Neural cell (in vitro differentiated cells): Measurements from ENCODE around the gene PRKCG.

Experiments used
- EP300 ChIP-seq: fragments of 450-650 bp; conservative IDR thresholded peaks from 2 replicates; pipeline ENCODE4 v1.6.1; 2014; ENCODE audit warnings: antibody characterized with exemption, mild to moderate bottlenecking, moderate library complexity; ENCODE audit not compliant: poor library complexity, severe bottlenecking
- EZH2 ChIP-seq: fragments of 200-600, 300-800 bp; shearing (Covaris generic), sonication (generic); IDR thresholded peaks from 2 replicates; pipeline ENCODE4 v1.6.1; 2014; ENCODE audit warnings: antibody characterized with exemption, low read length, borderline replicate concordance, mild to moderate bottlenecking; ENCODE audit not compliant: insufficient read depth, poor library complexity, severe bottlenecking
- MXI1 ChIP-seq: fragments of 450-650 bp; conservative IDR thresholded peaks from 2 replicates; pipeline ENCODE4 v1.6.1; 2014; ENCODE audit warnings: antibody characterized with exemption, mild to moderate bottlenecking; ENCODE audit not compliant: poor library complexity, severe bottlenecking
- POLR2AphosphoS5 ChIP-seq: IDR thresholded peaks from 2 replicates; pipeline ENCODE4 v1.6.1; 2012
- RAD21 ChIP-seq: fragments of 450-650 bp; conservative IDR thresholded peaks from 2 replicates; pipeline ENCODE4 v1.6.1; 2014; ENCODE audit warnings: antibody characterized with exemption, mild to moderate bottlenecking, moderate library complexity
- SMC3 ChIP-seq: fragments of 450-650 bp; conservative IDR thresholded peaks from 2 replicates; pipeline ENCODE4 v1.6.1; 2014; ENCODE audit warnings: antibody characterized with exemption, mild to moderate bottlenecking, moderate library complexity; ENCODE audit not compliant: poor library complexity
- TF ChIP-seq, protein P1 (sequence below): fragments of 450-650 bp; IDR thresholded peaks from 2 replicates; pipeline ENCODE4 v1.5.1; 2014; ENCODE audit warnings: antibody characterized with exemption, mild to moderate bottlenecking, moderate library complexity; ENCODE audit not compliant: poor library complexity, severe bottlenecking
- TF ChIP-seq, protein P2 (sequence below): IDR thresholded peaks from 2 replicates; pipeline ENCODE4 v1.6.1; 2012; ENCODE audit warnings: borderline replicate concordance

DNA sequence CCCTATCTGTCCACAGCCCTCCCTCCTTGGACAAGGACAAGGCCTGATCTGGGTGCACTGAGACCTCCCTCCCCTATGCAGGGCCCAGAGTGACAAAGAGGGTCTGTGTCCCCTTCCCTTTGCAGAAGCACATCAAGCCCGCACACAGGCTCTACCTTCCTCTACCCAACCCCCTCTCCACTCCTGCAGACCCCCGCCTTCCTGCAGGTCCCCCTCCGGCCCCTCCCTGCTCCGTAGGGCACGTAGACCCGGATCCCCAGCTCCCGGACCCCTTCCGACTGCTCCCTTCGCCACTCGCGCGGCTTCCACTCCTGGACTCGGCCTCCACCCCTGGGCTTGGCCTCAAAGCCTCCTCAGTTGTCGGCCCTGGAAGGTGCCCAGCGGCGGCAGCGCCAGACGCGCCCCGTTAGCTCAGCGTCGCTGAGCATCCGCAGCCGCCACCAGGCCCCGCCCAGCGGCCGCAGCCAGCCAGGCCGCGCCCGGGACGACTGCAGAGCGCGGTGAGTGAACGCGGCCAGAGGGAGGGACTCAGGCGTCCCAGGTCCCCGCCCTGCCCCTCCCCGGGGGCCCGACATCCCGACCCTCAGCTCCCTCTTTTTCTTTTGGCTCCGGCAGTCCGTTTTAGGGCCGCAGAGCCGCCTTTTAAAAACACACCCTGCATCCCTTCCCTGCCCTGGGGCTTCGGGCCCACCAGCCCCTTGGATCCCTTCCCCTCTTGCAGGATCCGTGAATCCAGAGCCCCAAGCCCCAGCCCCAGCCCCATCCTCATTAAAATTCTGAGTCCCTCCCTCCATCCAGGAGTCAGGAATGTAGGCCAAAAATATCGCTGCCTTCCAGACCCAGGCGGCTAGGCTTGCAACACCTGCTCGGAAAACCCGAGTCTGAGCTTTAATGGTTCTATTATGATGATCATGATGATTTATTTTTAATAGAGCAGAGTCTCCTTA lies 15.8 kb upstream of the PRKCG start:
- TF ChIP-seq, protein P1, sequence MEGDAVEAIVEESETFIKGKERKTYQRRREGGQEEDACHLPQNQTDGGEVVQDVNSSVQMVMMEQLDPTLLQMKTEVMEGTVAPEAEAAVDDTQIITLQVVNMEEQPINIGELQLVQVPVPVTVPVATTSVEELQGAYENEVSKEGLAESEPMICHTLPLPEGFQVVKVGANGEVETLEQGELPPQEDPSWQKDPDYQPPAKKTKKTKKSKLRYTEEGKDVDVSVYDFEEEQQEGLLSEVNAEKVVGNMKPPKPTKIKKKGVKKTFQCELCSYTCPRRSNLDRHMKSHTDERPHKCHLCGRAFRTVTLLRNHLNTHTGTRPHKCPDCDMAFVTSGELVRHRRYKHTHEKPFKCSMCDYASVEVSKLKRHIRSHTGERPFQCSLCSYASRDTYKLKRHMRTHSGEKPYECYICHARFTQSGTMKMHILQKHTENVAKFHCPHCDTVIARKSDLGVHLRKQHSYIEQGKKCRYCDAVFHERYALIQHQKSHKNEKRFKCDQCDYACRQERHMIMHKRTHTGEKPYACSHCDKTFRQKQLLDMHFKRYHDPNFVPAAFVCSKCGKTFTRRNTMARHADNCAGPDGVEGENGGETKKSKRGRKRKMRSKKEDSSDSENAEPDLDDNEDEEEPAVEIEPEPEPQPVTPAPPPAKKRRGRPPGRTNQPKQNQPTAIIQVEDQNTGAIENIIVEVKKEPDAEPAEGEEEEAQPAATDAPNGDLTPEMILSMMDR, result no peak
- TF ChIP-seq, protein P2, sequence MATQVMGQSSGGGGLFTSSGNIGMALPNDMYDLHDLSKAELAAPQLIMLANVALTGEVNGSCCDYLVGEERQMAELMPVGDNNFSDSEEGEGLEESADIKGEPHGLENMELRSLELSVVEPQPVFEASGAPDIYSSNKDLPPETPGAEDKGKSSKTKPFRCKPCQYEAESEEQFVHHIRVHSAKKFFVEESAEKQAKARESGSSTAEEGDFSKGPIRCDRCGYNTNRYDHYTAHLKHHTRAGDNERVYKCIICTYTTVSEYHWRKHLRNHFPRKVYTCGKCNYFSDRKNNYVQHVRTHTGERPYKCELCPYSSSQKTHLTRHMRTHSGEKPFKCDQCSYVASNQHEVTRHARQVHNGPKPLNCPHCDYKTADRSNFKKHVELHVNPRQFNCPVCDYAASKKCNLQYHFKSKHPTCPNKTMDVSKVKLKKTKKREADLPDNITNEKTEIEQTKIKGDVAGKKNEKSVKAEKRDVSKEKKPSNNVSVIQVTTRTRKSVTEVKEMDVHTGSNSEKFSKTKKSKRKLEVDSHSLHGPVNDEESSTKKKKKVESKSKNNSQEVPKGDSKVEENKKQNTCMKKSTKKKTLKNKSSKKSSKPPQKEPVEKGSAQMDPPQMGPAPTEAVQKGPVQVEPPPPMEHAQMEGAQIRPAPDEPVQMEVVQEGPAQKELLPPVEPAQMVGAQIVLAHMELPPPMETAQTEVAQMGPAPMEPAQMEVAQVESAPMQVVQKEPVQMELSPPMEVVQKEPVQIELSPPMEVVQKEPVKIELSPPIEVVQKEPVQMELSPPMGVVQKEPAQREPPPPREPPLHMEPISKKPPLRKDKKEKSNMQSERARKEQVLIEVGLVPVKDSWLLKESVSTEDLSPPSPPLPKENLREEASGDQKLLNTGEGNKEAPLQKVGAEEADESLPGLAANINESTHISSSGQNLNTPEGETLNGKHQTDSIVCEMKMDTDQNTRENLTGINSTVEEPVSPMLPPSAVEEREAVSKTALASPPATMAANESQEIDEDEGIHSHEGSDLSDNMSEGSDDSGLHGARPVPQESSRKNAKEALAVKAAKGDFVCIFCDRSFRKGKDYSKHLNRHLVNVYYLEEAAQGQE, result peak; percentile 92
- TF ChIP-seq POLR2AphosphoS5, result peak; percentile 79
- peak; percentile 41 for TF ChIP-seq EP300
- TF ChIP-seq SMC3, result no peak
- no peak for TF ChIP-seq EZH2
- peak; percentile 26 for TF ChIP-seq MXI1
- no peak for TF ChIP-seq RAD21
